Measurements from ENCODE around the gene E2F8. TPM values are rescaled to one million over a fixed set of nuclear protein-coding genes. Genes with fewer than 3 reads are reported as not detected.

The E2F8 gene
- total RNA-seq, 1 experiment from 2014 or later: 11.3 TPM

- no peak overlapping the region for H2AK5ac ChIP-seq (ENCODE audit: insufficient read length, low read length)
- no peak overlapping the region for H3K27ac ChIP-seq (ENCODE audit: insufficient read length, low read depth, low read length)
- peak; percentile 94 for TF ChIP-seq CTCF (conservative IDR thresholded peaks at IDR 0.05)
- H3K23ac ChIP-seq (ENCODE audit: insufficient read length, low read depth, low read length): no peak overlapping the region
- H2BK12ac ChIP-seq (ENCODE audit: insufficient read length, low read depth, low read length): no peak overlapping the region
- WGBS (ENCODE audit: extremely low coverage, insufficient read length, low lambda C conversion rate): no CpG with 5 or more reads among the region's 6 CpGs
- no peak overlapping the region for H4K8ac ChIP-seq (replicated peaks; ENCODE audit: insufficient read length, low read depth, low read length)
- H3K9me3 ChIP-seq (ENCODE audit: control insufficient read depth, low read depth, low read length): no peaks in the 10 kb centered on the region
- H2BK15ac ChIP-seq (ENCODE audit: low read depth, low read length): no peak overlapping the region
- H2AFZ ChIP-seq (ENCODE audit: low read length): no peak overlapping the region
- H2BK20ac ChIP-seq (ENCODE audit: low read depth, low read length, poor library complexity, severe bottlenecking): no peak overlapping the region
- H3K18ac ChIP-seq (ENCODE audit: insufficient read length, low read depth, low read length): no peak overlapping the region
- H3K4ac ChIP-seq (ENCODE audit: low read depth, low read length): no peak overlapping the region
- no peaks in the 10 kb centered on the region for H3K79me1 ChIP-seq (ENCODE audit: insufficient read depth, low read depth, low read length, poor library complexity, severe bottlenecking)
- no peak overlapping the region for H3T11ph ChIP-seq (ENCODE audit: low read length)
- Mint-ChIP-seq H3K4me3 (no peak overlapping the region), H3K36me3 (ENCODE audit: insufficient read depth in 1 of 3, low read depth in 3 of 3) (0 out of 7 replicates have a peak, but pooled peaks cover 0 to 4% (median 0%) of the 10 kb centered on the region in 3 experiments), H3K9me3 (peaks cover 0 to 11% of the 10 kb centered on the region in 2 experiments; a peak in 2 of 5 replicates), H3K27me3 (ENCODE audit: low read depth) (peaks cover 3% of the 10 kb centered on the region; the same call in 1 of the 2 replicates), H3K4me1 (peaks cover 21 to 24% of the 10 kb centered on the region in 2 experiments), H3K27ac (no peak overlapping the region)
- no peak overlapping the region for H4K5ac ChIP-seq (ENCODE audit: insufficient read length, low read depth, low read length)
- no peak overlapping the region for H2BK120ac ChIP-seq (ENCODE audit: low read depth, low read length, poor library complexity, severe bottlenecking)
- no peaks in the 10 kb centered on the region for H3K23me2 ChIP-seq (ENCODE audit: insufficient read length, low read depth, low read length, poor library complexity, severe bottlenecking)
- H3K14ac ChIP-seq (ENCODE audit: insufficient read depth, low read length): no peak overlapping the region
- peak; percentile 52 for DNase-seq
- H3K4me2 ChIP-seq (ENCODE audit: insufficient read depth, insufficient read length, low read length): no peak overlapping the region
- no peak overlapping the region for H3K56ac ChIP-seq (ENCODE audit: insufficient read length, low read depth, low read length)
- peaks cover 6% of the 10 kb centered on the region; the same call in 1 of the 2 replicates for H3K4me1 ChIP-seq (ENCODE audit: insufficient read depth, low read length)
- H3K27me3 ChIP-seq (ENCODE audit: insufficient read depth, low read length): no peaks in the 10 kb centered on the region
- no peak overlapping the region for H3K9ac ChIP-seq (ENCODE audit: extremely low read depth, insufficient read length, low read length)
- no peak overlapping the region for H2BK5ac ChIP-seq (ENCODE audit: insufficient read length, low read length)
- H4K20me1 ChIP-seq (ENCODE audit: control insufficient read depth, insufficient read depth, insufficient read length): no peaks in the 10 kb centered on the region
- H4K91ac ChIP-seq (ENCODE audit: insufficient read length, low read depth, low read length): no peak overlapping the region
- H3K79me2 ChIP-seq (ENCODE audit: insufficient read depth, low read length): no peaks in the 10 kb centered on the region
These were observed 19.0 kb upstream of the E2F8 start for GRCh38 chr11:19259487-19260345.
